Stimulated activated CD4-positive, alpha-beta T cell treated with anti-CD3 and anti-CD28 coated beads, Interleukin-1b, Interleukin-23, amount 100 ng/mL, for 48 hours (primary cell): ENCODE data around the gene ORM2.
A peak's percentile ranks its signal among the peaks of the same experiment; 100 is the strongest.

Source experiments
- DNase-seq: peaks from one replicate; pipeline ENCODE4 v3.0.0-alpha.2; 2020

ORM2 gene

DNA sequence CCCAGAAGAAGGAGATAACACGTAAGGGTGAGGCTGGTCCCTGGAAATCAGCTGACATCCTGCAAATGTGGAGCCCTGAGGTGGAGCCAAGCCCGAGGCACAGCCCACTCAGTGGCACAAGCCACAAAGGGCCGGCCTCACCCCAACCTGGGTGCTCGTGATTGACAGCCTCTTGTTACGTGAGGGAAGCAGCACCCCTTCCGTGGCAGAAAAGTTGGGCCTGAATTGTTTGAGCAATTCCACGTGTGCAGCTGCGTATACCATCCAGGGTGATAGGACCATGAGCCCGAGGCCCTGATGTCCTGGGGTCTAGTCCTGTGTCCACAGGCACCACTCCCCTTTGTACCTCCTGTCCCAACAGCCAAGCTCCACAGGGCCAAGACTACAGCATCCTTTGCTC lies 4.8 kb downstream of the ORM2 start:
- no peak for DNase-seq

DNA sequence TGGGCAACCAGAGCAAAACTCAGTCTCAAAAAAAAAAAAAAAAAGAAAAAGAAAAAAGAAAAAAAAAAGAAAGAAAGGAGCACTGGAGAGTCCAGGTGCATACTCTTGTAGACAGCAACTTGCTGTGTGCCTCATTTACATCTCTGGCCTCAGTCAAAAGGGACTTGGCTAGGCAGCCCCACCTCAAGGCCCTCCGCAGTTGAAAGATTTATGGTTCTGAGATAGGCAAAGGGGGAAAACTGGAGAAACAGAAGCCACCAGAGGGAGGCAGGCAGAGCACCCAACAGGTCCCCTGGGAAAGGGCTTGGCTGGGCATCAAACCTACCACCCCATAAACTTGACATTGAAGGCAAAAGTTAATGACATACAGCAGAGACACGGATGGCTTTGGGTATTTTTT lies 6.1 kb downstream of the ORM2 start:
- DNase-seq: no peak

DNA sequence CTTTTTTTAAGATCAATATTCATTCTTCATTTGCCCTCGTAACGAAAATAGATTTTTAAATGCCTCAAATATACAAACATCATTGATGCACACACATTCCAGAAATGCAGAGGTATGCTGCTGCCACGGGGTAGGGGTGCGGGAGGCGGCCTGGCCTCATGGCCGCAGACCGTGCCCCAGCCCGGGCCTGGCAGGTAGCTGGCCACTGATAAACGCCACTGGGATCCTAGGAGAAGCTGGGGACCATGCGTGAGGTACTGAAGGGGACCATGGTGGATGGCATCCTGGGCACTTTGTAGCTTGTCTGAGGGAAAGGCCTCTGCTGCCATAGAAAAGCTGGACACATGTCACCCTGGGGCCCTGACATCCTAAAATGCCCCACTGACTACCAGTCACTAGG lies 6.5 kb downstream of the ORM2 start:
- no peak for DNase-seq

DNA sequence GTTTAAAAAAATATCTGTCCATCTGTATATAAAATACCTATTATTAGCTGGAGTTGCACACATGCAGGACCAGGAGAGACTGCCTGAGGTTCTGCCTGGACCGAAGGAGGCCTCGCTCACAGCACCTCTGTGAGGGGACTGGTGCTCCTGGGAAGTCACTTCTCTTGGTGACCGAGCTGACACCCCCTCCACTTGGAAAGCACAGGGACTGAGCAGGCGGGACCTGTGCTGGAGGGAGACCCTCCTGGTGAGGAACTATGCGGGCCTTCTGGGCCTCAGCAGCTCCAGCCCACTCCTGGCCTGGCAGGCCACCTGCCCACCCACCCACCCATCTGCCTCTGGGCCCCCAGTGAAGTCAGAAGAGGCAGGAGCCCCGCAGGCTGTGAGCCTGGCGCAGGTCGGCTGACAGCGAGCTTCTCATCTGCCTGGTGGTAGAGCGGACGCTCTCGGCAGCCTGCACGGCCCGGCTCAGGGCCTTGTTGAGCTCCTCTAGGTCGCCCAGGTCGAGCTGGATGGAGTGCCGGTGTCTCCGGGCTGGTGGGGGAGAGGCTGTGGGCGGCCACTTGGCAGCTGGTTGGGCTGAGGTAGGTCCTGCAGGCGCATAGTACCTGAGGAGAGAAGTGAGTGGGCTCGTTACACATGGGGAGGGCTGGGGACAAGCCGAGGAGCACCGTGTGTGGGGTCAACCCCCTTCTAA lies 7.2 kb downstream of the ORM2 start:
- no peak for DNase-seq

DNA sequence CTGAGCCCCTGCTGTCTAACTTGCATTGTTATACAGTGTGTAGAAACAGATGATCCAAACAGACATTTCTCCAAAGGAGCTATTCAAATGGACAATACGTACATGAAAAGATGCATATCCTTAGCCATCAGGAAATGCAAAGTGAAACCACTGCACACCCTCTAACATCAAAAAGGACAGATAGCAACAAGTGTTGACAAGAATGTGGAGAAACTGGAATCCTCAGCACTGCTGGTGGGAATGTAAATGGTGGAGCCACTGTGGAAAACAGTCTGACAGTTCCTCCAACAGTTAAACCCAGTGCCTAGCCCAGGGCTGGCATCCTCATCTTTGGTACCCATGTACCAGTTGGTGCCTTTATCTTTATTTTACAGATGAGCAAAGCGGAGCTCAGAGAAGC lies 8.5 kb downstream of the ORM2 start:
- DNase-seq: no peak

DNA sequence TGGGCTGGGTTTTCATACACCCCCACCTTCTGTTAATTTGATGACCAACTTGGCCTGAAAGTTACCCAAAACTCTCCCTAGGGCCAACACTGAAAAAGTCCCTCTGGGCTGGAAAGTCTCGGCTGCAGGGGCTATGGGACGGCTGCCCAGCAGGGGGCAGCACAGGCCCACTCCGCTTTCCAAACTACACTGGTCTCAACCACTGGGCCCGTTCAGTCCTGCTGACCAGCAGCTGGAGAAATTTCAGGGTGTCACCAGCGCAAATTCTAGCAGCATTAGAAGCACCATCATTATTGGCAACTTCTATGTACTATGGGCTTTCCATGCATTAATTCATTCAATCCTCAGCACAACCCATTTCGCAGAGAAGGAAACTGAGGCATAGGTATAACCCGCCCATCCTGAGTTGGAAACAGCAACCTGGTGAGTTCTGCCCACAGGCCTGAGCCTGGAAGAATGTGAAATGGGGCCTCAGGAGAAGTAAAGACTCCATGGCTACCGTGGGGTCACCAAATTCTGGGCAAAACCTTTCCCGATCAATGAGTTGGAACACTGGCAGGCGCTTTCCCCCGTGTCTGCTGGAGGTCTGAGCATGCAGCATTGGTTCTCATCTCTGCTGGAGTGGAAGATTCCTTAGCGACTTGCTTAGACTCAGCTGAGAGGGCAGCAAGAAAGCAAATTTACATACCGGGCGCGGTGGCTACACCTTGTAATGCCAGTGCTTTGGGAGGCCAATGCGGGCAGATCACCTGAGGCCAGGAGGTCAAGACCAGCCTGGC lies 9.7 kb downstream of the ORM2 start:
- peak; percentile 51 for DNase-seq

DNA sequence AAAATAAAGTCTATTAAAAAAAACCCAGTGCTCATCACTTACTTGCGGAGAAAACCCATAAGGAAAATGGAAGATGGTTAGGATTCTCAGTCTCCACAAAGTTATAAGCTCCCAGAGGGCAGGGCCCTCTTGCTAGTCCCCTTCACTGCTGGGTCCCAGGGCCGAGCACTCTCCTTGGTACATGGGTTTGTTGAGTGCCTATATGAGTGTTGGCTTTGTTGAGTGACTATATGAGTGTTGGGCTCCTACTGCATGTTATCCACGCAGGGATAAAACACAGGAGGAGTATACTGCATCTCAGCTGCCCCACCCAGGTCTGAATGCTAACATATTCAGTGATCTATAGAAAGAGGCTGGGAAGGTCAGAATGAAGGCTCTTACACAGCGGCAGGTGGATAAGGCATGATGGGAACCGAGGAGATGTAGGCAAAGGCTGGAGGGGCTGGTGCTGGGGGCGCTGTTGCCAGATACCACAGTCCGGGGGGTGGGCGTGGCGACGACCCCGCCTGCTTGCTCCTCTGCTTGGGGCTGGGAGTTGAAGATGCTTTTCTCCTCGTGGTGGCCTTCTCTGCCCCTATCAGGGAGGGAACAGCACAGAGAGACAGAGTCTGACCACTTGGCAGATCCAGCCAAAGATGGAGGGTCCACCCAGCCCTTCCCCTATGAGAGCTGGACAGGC lies 11.6 kb downstream of the ORM2 start:
- DNase-seq: no peak

DNA sequence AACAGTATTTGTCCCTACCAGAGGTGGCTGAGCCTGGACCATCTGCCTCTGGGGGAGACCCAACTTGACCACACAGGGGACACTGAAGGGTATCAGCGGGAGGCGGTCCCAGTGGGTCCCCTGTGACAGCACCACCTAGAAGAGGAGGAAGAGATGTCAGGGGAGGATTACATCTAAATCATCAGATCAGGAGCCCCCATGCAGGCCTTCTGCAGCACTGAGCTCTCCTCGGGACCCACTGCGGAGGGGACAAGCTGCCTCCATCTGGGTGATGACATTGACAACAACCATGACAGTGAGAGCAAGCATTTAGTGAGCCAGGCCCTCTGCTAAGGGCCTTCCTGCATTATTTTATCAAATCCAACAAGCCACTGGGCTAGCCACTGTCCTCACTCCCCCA lies 12.3 kb downstream of the ORM2 start:
- DNase-seq: no peak

DNA sequence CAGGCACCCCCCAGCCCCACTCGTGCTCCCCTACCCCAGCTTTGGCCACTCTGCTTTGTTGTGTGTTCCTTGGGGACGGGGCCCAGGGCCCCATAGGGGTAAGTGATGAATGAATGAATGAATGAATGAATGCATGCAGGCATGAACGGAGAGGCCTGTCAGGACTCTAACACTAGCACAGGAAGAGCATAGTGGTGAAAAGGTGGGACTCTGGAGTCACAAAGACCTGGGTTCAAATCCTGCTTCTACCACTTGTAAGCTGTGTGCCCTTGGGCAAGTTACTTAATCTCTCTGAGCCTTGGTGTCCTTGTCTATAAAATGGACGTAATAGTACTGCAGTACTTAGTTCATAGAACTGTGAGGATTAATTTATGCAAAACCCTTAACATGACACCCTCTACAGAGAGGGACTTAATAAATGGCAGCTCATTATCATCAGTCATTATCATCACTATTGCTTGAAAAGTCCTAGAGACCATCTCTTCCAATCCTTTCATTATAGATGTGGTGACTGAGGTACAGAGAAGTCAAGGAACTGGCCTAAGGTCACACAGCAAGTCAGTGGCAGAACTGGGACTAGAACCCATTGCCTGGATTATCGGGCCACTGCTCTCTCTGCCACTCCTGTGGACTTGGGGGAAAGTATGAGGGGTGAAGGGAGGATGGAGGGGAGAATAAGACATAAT lies 13.2 kb downstream of the ORM2 start:
- no peak for DNase-seq

DNA sequence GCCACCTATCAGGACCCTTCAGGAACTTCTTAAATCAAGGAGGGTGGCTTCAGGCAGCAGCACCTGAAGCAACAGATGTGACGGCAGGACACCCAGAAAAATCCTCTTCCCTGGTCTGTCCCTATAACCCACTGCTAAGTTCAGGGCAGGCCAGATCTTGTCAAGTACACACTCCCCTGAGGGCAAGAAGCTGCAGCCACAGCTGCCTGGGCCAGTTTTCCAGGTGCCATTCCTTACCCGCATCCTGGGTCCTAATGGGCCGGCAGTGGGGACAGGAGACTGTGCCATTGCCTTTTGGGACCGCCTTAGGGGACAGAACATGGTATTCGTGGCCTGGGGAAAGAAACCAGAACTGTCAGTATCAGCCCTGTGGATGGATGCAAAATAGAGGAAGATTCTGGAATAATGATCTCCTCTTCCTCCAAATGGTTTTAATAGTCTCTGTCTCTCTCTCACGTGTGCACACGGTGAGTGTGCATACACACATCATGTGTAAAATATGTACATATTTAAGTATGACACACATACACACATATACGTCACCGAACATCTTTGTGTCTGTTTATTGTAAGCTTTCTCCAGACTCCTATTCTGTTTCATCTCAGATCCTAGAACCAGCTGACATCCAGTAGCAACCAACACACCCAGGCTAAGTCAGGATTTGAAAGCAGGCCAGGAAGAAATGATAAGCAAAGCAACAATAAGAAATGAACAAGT lies 14.0 kb downstream of the ORM2 start:
- no peak for DNase-seq

DNA sequence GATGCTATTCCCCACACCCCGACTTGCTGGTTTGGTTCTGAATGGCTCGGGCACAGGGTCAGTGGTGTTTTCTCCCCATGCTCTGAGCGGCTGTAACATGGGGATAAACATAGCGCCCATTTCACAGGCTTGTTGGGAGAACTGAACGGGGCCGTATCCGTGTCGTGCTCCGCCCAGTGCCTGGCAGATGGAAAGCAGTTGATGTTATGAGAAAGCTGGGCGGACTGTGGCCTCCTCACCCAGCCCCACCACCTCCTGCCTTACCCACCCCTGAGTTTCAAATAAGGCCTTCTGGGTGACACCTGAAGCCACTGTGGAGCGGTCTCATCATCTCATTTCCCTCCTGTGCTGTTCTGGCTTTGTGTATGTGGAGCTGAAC lies 14.5 kb downstream of the ORM2 start:
- no peak for DNase-seq

DNA sequence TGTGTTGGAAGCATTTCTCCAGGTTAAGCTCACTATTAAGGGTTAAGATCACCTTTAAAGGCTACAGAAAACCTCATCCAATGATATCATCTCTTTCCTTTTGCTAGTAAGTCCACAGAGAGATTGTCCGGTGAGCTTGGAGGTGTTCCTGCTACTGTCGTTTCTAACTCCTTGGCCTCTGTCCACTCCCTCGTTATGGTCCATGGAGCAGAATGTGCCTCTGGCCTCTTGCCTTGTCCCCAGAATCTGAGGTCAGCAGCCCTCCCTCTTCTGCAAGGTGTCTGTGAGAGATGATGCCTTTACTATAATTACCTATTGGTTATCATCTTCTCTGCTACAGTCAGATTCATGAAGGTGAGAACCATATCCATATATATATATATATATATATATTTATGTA lies 15.0 kb downstream of the ORM2 start:
- DNase-seq: no peak

DNA sequence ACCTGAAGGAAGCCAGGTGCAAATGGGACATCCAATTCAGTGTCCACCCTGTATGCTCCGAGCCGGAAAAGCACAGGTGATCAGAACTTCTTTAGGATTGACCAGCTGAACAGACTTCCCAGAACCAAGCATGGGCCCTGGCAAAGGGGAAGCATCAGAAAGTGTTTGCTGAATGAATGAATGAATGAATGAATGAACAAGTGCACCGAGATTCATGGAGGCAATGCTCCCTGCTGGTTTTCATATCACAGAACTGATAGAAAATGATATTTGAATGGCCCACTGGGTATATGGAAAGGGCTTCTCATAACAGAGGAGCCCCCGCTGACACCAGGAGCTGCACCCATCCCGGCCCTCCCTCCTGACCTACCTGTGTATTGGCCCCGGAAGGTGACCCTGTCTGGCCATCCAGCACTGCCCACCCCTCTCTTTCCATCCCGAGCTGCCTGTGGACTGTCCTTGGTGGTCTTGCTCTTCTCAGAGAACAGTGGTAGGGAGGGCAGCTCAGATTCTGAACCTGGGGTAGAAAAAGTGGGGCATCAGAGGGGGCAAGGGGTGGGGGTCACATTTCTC lies 15.9 kb downstream of the ORM2 start:
- DNase-seq: no peak

DNA sequence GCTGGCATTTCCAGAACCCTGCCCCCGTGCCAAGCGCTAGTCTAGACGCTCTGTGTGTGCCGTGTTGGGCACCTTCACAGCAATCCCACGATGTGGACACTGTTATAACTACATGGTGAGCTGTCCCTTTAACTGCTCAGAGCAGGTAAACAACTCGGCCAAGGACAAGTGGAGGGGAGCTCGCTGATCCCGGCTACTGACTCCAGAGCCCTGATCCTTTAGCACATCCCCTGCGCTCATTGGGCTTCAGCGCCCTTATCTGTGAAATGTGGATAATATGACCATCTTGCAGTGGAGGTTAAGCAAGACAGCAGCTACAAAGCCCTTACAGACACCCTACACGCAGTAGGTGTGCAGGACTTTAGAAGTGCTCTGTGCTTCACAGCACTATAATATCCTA lies 16.5 kb downstream of the ORM2 start:
- DNase-seq: no peak

DNA sequence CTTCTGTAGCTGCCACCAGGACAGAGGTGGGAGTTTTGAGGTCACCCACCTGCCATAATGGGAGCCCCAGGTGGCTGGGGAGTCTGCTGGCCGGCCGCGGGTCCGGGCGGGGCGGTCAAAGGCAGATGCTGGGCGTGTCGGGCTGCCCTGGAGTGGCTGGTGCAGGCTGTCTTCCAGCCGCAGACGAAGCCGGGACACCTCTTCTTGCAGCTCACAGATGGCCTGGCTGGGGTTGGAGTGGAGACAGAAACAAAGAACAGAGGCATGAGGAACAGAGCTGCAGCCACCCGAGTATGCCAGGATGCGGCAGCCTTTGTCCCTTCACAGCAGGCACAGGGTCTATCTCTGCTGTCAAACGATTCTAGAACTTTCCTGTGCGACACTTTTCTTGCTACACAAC lies 18.0 kb downstream of the ORM2 start:
- DNase-seq: no peak

DNA sequence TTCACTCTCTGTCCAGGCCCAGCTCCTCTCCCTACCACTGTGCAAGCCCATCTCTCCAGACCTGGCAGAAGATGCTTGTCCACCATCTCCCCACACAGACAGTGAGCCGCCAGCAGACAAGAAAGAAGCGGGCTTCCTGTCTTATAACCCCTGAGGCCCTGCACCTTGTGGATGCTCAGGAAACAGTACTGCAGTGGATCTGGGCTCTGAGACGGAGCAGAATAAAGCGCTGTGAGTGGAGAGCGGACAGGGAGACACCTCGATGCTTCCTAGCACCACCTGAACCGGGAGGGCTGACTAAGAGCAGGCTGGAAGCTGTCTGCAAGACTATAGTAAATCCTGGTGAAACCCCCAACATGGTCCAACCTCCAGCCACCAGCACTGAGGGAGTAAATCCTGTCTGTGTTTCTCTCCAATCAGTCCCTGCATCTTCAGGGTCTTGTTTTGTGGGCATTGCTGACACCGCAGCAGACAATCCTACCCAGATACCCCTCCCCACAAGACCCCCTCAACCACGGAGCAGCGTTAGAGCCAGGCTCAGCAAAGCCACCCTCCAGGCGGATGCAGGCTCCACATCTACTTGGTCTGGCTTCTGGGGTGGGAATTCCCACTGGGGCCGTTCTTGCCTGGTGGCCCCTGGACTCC lies 18.7 kb downstream of the ORM2 start:
- no peak for DNase-seq

DNA sequence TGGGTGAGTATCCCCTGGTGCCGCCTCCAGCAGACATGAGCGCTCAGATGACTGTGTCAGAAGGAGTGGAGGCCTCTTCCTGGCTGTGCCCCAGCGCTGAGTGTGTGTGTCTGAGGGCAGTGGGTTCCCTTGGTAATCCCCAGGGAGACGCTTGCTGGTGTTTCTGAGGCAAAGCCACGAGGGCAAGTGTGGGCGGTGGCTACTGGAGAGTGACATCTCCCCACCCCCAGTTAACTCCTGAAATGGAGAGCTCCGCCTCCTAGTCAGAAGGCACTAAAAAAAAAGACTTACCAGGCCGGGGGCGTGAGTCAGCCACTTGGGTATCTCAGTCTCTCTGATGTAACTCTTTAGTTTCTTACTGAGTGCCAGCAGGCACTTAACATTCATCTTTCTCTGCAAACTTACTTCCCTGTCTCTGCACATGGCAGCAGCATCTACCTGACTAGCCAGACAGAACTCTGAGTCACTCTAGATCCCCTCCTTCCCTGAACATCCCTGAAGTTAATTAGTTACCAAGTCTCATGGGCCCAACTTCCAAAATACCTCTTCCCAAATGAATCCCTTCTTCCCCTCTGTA lies 19.3 kb downstream of the ORM2 start:
- DNase-seq: peak; percentile 96

DNA sequence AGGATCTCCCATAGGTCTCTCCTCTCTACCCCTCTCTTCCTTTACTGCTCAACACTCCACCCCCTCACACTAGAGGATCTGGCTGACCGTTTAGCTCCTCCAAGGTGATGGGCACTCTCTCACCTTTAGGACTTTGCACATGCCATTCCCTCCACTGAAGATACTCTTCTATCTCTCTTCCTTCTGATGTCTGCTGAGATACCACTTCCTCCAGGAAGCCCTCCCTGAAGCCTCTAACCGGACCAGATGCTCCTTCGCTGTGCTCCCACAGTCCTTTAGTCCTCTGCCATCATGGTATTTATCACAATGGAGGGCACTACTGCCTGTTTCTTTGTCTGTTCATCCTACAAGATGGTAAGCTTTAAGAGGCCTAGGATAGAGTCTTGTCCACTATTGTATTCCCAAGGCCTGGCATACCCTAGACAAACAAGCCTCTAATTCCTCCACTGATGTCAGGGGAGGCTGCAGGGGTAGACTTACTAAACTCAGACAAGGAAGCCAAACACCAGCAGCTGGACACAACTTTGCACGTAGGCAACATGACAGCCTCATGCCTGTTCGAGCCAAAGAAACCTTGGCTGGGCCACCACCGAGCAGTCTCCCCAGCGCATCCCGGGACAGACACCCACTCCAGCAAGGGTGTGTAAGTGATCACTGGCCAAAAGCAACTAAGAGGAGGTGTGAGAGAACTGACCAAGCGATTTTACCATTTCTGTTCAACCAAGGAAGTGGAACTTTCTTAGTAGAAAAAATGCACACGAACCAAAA lies 20.2 kb downstream of the ORM2 start:
- no peak for DNase-seq

DNA sequence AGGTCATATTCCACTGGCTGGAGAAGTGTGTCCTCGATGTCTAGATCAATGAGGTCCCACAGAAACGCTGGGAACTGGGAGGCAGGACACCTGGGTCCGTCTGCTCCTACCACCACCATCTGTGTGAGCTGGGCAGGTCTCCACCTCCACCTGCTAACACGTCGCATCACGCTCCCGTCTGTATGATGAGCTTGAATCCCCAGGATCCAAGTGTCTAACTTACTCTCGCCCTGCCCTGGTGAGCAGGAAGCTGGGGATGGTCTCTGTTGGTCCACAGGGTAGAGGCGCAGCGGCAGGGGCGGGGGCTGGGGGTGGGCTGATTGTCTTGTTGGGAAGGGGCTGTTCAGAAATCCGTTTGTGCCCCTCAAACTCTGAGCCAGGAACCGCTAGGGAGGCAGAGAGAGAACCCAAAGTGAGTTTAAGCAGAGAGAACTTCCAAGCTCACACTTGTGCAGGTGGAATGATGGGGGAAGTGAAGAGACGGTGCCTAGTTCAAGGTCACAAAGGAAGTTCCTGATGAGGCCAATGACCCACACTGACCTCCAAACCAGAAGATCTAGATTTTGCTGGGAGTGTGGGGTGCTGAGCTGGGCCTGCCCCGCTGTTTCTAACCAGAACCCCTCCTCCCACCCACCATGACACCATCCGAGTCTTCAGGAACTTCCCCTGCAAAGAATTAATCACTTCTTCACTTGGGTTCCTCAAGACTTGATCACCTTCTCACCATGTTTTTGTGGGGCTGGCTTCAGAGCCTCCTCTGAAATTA lies 21.1 kb downstream of the ORM2 start:
- no peak for DNase-seq

DNA sequence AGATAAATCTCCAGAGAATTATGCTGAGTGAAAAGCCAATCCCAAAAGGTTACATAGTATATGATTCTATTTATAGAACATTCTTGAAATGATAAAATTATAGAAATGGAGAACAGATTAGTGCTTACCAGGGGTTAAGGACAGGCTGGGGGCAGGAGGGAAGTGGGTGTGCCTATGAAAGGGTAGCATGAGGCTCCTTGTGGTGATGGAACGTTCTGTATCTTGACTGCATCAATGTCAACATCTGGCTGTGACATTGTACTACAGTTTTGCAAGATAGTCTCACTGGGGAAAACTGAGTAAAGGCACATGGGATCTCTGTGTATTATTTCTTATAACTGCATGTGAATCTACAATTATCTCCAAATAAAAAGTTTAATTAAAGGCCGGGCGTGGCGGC lies 22.3 kb downstream of the ORM2 start:
- no peak for DNase-seq
